GM19467 (cell line): ENCODE results near the gene FNBP1L.

Source experiments
- ATAC-seq: cut with Tn5 transposase; IDR thresholded peaks from one replicate; pipeline ENCODE4 v1.9.1; 2021; ENCODE audit warnings: mild to moderate bottlenecking, moderate library complexity; ENCODE audit not compliant: unreplicated experiment

Gene FNBP1L

DNA sequence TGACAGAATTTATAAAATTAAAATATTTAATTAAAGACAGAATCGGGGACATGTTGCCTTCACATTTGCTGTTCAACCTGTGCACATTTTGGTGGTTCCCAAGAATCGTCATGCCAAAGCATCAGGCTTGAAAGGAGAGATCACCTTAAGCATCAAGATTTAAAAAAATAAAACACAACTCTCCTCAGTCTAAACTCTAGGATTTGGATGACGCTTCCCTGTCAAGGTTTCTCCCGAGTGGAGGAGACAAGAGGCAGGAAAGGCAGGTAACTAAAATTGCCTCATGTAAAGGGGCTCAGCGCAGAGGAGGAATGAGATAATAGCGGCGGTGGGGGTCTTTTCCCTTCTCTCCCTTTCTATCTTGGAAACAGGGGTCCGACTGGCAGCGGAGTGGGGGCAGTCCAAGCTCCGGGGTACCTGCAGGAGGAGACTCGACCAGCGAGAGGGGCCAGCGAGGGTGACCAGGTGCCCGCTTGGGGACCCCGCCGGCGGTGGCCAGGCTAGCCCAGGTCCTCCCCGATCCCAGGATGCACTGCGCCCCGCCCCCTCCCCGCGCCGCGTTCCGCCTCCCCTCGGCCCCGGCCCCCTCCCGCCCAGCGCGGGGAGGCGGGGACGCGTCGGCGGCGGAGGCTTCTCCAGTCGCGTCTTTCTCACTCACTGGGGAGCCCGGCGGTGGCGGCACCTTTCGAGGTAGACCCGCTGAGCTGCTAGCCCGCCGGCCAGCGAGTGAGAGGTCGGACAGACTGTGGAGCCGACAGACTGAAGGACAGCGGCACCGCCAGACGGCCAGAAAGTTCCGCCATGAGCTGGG lies at the start of gene FNBP1L:
Gene FNBP1L, plus strand, starts transcription at position 638 of the 811 bp plus-strand sequence. Its CDS starts 164 bp downstream, at position 802.
- ATAC-seq: no peak

DNA sequence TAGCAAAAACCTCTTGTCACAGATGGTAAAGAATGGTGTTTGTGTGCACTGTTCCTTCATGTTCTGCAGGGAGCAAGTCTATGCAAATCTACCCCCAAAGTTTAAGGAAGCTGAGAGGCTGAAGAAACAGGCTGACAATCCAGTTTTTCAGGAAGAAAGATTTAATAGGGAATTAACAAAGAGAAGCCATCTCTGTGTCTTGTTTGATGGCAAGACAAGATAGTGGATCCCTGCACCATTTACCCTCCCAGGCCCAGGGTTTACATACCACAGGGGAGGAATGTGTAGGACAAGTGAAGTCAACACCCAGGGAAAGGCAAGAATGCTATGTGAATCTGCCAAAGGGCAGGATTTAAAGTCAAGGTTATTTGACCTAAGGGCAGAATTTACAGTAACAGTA lies 48.1 kb upstream of the FNBP1L start:
- no peak for ATAC-seq

DNA sequence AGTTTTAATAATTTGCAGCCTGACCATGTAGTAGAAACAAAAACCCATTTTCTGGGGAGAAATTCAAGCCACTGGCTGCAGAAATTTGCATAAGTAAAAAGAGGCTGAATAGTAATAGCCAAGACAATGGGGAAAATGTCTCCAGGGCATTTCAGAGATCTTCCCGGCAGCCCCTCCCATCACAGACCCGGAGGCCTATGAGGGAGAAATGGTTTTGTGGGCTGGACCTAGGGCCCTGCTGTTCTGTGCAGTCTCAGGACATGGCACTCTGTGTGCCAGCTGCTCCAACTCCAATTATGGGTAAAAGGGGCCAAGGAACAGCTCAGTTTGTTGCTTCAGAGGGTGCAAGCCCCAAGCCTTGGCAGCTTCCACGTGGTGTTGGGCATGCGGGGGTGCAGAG lies 39.7 kb upstream of the FNBP1L start:
- ATAC-seq: no peak

DNA sequence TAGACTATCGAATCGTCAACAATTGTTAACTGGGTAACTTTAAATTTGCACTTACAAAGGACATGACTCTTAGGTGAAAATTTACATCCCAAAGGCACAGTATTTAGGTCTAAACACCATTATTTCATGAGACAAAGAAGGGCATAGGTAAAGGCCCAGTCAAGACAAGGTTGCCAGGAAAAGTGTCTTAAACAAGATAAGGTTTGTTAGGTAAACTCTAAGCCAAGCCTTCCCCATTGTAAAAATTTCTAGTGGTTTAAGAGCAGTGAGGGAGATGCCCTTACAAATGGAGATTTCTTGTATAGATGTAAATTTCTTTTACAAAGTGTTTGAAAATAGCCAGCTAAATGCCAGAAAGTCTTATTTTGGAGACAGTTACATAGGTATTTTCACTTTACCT lies 36.9 kb upstream of the FNBP1L start:
- ATAC-seq: no peak

DNA sequence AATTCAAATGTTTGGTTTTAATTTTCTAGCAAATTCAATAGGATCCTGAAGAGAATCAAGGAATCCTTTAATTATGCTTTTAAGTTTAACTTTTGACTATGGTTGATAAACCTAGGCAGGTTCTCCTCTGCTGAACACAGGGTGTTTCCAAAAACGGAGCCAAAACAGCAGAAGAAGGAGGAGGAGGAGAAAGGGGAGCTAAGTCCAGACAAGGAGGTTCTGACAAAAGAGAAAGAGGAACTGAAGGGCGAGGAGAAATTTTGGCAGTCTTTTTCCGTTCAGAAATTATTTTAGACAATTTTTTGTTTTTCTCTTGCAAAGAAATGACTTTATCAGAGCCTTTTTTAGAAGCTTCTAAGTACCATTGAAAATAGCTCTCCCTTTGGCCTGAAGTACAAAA lies 33.2 kb upstream of the FNBP1L start:
- no peak for ATAC-seq

DNA sequence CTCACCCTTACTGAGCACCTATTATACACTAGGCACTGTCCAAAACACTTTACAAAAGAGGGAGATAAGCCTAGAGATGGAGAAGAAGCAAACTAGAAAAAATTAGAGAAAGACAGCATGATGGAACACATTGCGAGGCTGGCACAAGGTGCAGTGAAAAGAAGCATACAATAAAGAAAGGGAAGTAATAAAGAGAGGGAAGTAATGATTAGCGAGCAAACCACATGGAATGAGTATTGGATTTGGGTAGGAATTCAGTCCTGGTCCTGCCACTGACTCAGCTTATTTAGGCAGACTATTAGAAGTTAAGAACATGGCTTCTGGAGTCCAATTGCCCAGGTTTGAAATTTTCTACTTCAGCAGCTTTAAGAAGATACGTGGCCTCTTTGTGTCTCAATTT lies 32.6 kb upstream of the FNBP1L start:
- no peak for ATAC-seq

DNA sequence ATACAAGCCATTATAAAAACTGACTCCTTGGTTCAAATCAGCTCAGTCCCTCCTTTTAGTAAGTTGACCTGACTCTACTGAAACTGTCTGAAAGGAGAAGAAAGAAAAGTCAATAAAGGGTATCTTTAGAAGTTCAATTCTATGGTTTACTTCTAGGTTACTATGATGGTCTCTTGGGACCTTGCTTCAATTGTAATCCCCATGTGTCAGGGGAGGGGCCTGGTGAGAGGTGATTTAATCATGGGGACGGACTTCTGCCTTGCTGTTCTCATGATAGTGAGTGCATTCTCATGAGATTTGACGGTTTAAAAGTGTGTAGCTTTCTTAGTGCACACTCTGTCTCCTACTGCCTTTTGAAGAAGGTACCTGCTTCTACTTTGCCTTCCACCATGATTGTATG lies 31.7 kb upstream of the FNBP1L start:
- no peak for ATAC-seq

DNA sequence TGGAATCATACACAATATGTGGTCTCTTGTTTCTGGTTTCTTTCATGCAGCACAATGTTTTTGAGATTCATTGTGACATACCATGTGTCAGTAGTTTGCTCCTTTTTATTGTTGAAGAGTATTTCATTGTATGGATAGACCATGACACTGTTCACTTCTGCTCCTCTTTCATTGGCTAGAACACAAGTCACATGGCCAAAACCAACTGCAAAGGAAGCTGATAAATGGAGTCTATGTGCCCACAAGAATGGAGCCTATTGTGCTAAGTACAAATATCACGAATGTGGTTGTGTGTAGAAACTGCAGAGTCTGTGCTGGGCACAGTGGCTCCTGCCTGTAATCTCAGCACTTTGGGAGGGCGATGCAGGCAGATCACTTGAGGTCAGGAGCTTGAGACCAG lies 28.6 kb upstream of the FNBP1L start:
- ATAC-seq: no peak

DNA sequence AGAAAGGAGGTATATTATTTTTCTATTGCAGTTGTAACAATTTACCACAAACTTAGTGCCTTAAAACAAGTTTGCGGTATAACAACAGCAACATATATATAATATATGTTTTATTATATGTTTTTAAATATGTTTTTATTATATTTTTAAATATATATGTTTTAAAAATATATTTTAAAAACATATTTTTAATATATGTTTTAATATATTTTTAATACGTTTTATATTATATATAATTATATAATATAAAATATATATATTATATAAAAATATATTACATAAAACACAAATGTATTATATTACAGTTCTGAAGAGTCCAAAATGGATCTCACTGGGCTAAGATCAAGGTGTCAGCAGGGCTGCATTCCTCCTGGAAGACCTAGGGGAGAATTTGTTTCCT lies 27.5 kb upstream of the FNBP1L start:
- ATAC-seq: no peak

DNA sequence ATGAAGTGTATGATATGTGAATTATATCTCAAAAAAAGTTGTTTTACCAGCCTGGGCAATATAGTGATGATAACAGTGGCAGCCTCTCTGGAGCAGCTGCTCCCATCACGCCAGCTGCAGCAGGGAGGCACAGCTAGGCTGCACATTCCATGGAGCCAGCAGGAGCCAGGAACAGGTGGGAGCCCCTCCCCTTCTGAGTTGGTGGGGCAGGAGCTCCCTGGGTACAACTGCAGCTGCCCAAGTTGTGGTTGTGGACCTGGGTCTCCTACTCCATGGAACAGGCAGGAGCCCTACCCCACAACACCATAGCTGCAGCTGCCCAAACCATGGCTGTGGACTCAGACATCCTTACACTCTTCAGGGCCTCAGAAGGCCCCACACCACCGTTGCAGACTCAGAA lies 21.7 kb upstream of the FNBP1L start:
- no peak for ATAC-seq

DNA sequence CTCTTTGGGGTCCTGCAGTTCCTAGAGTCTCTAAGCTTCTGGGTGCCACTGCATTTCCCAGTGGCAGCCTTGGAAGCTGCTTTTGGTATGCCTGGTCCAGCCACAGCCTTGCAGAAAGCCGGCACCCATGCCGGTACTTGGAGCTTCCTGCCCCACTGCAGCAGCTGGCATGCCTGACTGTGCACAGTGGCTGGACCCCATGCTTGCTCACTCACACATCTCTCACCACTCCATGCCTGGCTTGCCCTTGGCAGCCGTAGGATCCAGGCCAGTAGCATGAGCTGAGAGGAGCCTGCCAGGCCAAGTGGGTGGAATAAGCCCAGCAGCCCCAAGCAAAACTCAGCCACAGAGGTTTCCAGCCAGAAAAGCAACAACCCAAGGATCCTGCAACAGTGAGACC lies 20.3 kb upstream of the FNBP1L start:
- ATAC-seq: no peak

DNA sequence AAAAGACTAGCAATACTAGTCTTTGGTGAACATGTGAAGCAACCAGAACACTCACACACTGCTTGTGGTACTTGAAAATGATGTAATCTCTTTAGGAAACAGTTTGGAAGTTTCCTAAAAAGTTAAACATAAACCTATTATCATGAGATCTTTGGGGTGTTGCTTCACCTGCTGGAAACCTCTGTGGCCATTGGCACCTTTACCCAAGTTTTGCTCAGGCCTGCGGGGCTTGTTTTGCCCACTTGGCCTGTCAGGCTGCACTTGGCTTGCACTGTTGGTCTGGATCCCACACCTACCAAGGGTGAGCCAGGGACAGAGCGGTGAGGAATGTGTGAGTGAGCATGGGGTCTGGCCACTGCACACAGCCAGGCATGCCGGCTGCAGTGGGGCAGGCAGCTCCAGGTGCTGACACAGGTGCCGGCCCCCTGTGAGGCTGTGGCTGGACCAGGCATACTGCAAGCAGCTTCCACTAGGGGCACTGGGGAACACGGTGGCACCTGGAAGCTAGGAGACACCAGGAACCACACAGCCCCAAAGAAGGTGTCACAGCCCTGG lies 14.4 kb upstream of the FNBP1L start:
- no peak for ATAC-seq

DNA sequence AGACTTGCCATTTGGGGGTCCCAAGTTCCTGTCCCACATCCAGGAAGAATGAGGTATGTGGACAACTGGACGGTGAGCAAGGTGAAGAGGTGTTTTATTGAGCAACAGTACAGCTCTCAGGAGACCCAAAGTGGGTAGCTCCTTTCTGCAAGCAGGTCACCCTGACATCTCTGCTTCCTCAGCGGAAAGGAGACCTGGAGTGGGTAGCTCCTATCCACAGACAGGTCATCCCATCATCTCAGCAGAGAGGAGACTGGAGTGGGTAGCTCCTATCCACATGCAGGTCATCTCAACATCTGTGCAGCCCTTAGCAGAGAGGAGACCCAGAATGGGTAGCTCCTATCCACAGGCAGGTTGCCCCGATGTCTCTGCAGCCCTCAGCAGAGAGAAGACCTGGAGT lies 13.8 kb upstream of the FNBP1L start:
- ATAC-seq: no peak

DNA sequence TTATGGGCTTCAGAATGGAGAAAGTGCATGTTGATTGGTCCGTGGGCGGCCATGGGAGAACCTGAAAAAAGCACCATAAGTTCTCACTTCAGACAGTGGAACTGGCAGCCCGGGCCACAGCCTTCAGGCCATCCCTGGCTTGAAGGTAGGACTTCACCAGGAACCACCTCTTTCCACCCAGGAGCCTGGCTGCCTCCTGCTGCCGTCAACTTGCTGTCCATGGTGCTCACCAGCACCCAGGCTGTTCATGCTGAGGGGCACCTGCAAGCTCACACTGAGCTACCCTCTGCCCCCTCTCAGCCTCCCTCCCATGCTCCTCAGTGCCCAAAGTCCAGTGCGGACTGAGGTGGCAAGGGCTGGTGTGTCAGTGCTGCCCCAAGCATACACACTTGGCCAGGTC lies 12.9 kb upstream of the FNBP1L start:
- no peak for ATAC-seq

DNA sequence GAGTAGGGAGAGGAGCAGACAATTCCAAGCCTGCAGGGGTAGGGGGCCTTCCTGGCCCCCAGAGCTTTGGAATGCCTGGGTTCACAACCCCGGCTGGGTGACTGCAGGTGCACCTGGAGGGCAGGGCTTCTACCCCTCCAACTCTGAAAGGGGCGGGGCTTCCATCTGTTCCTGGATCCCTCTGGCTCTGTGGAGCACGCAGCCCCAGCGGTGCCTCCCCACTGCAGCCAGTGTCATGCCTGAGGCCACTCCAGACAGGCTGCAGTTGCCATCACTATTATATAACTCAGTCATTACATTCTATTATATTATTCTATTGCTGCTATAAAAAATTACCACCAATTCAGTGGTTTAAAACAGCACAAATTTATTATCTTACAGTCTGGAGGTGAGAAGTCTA lies 12.5 kb upstream of the FNBP1L start:
- ATAC-seq: no peak

DNA sequence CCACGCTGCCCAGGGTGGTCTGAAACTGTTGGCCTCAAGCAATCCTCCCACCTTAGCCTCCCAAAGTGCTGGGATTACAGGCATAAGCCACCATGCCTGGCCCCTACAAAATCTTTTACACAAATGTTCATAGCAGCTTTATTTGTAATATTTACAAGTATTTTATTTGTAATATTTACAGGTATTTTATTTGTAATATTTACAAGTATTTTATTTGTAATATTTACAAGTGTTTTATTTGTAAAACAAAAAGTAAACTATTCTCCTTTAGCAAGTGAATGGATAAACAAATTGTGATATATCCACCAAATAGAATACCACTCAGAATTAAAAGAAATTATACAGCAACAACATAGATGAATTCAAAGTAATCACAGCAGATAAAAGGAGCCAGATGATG lies 11.4 kb upstream of the FNBP1L start:
- no peak for ATAC-seq

DNA sequence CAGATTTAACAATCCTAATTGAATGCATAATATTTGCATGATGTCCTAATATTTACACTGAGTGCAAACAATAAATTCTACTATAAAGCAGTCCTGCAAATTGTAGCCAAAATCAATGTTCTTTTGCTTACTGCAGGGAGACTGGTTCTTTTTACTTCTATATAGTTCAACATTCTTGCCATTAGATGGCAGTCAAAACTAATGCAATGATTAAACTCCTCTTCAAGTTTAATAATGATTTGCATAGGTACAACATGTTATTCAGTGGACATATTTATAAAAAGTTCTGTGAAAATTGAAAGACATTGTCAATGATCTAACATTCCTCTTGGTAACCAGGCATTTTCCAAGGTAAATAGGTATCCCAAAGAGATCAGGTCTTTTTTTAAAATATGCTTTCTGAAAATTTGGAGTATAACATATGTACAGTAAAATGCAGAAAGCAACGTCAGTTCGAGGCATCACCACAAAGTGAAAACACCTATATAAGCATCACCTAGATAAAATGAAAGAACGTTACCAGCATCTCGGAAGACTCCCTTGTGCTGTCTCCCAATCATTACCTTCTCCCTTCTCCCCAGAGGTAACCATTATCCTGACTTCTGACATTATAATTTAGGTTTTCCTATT lies 9.8 kb upstream of the FNBP1L start:
- no peak for ATAC-seq

DNA sequence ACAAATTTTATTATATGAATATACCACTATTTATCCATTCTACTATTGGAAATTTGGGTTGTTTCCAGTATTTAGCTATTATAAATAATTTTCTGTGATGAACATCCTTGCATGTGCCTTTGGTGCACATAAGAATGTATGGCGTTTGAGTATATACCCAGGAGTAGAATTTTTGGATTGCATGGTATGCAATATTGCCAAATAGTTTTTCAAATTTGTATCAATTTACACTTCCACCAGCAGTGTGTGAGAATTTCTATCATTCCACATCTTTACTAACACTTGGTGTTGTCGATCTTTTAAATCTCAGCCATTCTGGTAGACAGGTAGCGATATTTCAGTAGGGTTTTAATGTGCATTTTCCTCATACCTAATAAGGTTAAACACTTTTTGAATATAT lies 9.2 kb upstream of the FNBP1L start:
- ATAC-seq: no peak

DNA sequence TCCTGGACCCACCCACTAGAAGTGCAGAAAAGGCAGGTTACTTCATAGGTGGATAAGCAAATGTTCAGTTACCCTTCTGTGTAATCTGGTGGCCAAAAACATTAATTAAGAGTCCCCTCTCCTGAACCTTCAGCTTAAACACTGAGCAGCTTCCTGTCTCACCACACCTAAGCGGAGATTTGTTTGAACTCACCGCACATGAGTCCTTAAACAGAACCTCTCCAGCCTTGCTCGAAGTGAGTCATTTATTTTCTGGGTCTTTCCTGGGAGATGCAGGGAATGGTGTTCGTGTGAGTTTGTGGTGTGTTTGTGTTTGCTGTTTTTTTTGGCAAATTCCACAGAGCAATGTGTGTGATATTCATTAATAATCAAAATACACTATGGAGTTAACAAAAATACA lies 7.6 kb upstream of the FNBP1L start:
- ATAC-seq: no peak

DNA sequence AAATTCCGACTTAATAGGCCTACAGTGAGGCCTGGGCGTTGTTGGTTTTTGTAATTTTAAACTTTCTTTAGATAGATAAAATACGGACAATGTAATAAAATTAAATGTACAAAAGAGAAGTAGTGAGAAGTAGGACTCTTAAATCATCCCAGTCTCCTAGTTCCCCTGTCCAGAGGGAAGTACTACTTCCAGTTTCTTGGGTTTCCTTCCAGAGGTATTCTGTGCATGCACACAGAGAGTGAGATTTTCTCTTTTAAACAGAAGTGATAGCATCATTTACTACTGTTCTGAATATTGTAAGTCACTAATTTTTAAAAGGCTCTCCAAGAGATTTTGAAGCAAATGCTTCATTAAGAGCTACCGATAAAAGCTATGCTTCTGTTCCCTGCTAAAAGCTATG lies 7.2 kb upstream of the FNBP1L start:
- no peak for ATAC-seq

DNA sequence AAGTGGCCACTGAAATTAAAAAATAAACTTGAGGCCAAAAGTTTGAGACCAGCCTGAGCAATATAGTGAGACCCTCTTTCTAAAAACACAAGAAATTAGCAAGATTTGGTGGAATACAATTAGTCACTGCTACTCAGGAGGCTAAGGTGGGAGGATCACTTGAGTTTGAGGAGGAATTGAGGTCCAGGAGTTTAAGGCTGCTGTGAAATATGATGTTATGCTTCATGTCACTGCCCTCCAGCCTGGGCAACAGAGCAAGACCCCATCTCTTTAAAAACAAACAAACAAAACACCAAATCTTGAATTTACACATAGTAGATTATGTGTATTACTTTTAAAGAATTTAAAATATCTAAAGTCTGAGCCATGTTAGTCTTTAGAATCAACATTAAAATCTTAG lies 6.3 kb upstream of the FNBP1L start:
- no peak for ATAC-seq

DNA sequence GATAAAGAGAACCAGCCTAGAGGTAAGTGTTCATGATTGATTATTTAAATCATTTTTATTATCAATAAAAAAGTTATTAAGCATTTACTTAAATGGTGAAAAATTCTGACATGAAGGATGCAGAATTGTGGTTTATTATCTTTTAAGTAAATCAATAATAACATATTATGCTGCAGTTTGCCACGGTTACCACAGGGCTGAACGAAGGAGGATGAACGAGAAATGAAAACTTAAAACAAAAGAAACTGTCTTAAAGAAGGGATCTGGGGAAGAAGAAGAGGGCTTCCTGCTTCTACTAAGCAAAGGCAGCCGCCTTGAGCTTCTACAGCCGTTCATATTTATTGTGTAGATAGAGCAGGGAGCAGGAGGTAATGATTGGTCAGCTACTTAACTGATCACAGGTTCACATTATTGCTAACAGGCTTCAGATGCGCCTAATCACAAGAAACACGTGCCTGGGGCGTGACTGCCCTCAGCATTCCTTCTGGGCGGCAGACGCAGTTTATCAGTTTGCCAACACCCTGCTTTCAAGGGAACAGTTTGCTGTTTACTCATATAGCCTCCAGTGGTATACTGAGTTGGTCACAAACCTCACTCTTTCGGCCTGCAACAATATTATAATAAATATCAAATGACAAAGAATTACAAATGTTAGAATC lies 5.8 kb upstream of the FNBP1L start:
- ATAC-seq: no peak
